Measurements from ENCODE around the gene CTTN.

Gene CTTN

DNA sequence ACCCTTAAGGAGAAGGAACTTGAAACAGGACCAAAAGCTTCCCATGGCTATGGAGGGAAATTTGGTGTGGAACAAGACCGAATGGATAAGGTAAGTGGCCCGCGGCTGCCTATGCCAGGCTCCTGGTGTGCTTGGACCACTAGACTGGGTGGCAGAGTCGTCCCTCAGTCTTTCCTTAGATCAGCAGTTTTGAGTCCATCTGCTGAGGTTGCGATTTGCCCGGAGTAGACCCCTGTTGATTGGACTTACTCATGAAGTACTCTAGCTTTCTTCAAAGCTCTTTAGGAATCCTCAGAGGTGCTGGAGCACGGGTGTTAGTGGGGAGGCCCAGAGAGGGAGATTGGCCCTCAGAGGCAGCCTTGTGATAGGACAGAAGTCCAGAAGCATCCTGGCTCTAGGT is 11.5 kb downstream of the CTTN start:
- no peak for DNase-seq (ENCODE audit: low read depth)

DNA sequence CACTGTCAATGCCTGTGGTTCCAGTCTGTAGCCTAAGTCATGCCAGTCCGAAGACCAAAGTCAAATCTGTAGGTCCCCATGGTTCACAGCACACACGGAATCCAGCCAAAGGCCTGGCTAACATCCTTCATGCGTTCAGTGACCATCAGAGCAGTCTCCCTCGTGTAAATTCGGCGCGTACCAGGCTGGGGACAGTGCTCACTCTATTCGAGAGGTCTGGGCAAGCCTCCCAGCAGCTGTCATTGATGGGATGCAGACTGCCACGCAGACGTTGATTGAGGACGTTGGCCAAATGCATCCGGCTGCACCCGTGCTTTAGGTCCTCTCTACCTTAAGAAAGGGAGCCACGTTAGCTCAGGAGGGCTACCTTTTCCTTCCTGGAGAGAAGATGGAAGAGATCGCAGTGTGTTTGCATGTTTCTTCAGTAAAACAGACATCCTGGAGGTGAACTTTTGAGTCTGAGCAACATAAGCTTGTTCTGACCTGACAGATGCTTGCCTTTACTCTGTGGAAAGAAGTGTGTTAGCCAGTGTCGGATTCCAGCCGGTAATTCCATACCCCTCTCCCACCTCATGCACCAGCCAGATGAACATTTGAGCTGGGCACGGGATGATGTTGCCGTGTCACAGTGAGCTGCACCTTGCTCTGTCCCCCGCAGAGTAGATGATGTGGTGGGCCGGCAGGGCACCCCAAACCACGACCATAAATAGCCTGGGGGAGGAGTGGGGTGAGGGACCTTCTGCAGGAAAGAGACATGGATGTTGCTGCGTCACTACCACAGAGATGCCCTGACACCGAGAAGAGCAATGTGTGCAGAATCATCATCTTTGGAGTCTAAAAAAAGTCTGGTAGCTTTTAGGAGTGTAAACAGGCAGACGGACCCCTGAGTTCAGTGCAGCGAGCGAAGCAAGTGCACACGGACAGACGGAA is 12.2 kb downstream of the CTTN start:
- no peak for DNase-seq (ENCODE audit: low read depth)

DNA sequence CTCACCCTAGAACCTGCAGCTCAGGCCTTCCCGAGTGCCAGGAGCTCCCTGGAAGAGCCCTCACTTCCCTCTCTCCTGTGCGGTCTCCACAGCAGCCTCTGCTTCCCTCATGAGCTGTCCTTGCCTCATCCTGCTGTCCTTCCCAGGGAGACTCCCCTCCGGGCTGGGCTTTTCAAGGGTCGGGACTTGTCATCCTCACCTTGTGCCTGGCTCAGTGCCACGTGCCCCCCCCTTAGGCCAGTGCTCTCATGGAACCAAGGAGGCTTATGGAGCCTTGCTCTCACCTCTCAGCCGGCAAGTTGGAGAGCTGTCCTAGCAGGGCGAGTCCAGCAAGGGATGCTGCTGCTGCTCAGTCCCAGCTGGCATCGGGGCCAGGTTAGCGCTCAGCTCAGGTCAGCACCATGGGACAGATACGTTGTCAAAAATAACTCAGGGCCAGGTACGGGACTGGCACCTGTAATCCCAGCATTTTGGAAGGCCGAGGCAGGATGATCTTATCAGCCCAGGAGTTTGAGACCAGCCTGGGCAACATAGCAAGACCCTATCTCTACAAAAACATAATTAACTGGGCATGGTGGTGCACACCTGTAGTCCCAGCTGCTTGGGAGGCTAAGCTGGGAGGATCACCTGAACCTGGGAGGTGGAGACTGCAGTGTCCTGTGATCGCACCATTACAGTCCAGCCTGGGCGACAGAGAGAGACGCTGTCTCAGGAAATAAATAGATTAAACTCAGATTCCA is 13.6 kb downstream of the CTTN start:
- DNase-seq (ENCODE audit: low read depth) = no peak

DNA sequence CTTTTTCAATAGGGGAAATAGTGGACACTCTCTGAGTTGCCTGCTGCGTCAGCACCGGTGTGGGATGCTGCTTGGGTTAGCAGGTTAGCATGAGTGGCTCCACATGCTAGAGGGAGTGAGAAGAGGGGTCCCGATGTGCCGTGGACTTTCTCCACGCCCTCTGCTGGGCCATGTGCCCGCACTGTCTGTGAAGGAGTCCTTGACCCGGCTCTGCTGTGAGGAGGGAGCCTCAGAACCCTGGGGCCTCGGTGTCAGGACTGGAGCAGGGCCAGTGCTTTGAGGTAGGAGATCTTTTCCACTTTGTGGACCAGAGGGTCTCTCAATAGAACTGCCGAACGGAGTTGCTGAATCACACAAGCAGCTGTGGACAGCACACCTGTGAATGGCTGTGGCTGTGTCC is 14.8 kb downstream of the CTTN start:
- DNase-seq (ENCODE audit: low read depth) = no peak

DNA sequence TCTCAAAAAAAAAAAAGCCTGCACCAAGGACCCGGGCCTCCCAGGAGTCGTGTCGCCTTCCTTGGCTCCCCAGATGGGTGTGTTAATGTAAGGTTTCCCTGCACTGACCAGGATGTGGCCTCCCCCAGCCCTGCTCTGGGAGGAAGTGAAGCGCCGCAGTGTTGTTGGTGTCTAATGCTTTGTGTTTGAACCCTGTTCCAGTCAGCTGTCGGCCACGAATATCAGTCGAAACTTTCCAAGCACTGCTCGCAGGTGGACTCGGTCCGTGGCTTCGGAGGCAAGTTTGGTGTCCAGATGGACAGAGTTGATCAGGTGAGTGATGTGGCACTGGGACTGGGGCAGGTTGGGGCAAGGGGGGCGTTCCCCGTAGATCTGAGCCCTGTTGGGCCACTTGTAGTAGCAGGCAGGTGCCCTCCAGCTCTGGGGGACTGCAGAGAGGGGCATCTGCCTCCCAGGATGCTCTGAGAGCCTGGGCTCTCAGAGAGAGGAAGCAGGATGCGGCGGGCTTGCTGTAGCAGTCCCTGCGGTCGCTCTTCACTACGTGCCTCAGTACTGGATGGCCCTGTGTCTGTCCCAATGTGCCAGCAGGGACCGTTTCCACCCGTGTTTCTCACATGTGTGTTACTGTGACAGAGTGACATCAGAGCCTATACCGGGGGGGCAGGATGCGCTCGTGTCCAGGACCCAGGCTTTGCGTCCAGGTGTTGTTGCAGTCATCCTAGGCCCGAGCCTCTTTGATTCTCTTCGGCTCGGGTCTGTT is 16.2 kb downstream of the CTTN start:
- DNase-seq (ENCODE audit: low read depth) = no peak

DNA sequence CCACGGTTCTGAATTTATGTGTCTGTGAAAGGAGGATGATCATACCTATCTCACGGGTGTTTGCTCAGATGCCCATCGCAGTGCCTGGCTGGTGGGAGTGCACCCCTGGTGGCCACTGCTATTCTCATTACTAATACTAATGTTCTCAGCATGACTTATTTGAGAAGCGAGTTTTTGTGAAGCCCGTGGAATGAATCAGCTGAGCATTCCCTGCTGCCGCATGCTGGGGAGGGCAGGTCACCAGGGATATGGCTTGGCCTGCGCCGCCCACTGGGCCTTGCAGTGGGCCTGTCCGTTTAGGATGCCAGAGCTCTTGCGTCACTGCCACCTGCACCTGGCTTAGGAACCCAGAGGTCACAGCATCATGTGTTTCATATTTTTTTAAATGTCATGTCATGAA is 16.9 kb downstream of the CTTN start:
- no peak for DNase-seq (ENCODE audit: low read depth)

DNA sequence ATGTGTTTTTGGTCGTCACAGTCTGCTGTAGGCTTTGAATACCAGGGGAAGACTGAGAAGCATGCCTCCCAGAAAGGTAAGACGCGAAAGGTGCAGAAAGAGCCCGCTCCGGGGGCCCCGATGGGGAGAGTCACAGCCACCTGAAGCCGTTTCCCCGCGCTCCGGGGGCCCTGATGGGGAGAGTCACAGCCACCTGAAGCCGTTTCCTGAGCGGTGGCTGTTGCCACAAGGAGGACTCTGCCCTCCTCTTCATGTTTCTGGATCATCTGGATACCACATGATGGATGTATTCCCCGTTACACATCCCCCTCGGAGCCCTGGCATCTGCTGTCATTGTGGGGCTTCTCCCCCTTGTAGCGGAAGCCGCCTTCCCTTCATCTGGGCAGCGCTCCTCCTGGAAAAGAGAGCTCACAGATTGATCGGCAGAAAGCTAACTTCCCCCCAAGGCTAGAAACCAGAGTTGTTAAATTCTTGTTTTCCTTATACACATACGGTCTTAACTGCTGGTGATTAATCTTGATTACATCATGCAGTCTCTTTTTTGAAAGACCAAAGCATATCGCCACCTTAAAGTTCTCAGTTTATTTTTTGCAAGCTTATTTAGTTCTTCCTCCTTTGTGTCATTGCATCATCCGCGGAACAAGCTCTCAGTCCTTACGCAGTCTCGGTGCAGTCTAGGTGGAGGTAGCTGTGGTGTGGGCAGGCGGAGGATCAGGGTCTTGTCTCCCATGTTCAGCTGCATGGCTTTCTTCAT is 17.5 kb downstream of the CTTN start:
- no peak for DNase-seq (ENCODE audit: low read depth)

DNA sequence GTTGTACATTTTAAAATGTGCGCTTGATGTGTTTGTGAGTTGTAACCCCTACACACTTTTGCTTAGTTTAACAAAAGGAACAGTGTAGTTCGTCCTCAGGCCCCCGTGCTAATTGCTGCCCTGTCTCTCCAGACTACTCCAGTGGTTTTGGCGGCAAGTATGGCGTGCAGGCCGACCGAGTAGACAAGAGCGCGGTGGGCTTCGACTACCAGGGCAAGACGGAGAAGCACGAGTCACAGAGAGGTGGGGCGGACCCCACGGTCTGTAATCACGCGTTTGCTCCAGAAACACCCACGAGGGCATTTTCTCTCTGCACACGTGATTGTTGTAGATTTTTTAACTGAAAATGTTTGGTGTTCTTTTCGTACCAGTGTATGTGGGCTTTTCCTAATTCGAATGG is 18.6 kb downstream of the CTTN start:
- no peak for DNase-seq (ENCODE audit: low read depth)

DNA sequence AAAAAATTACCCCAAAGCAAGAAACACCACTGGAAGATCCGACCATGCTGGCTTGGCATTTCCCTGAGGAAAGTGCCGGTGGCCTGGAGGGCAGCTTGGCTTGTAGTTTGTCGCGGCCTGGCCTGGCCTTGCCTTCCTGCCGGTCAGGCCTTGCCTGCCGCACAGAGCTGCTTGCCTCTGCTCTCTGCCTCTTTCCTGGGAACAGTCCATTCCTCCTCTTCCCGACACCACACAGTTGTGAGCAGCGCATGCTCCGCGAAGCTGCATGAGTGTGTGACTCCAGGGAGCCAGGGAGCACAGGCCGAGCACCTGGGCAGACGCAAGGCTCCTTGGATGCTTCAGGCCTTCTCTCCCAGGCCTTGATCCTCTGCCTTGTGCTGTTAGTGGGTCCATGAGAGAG is 19.8 kb downstream of the CTTN start:
- DNase-seq (ENCODE audit: low read depth) = no peak

DNA sequence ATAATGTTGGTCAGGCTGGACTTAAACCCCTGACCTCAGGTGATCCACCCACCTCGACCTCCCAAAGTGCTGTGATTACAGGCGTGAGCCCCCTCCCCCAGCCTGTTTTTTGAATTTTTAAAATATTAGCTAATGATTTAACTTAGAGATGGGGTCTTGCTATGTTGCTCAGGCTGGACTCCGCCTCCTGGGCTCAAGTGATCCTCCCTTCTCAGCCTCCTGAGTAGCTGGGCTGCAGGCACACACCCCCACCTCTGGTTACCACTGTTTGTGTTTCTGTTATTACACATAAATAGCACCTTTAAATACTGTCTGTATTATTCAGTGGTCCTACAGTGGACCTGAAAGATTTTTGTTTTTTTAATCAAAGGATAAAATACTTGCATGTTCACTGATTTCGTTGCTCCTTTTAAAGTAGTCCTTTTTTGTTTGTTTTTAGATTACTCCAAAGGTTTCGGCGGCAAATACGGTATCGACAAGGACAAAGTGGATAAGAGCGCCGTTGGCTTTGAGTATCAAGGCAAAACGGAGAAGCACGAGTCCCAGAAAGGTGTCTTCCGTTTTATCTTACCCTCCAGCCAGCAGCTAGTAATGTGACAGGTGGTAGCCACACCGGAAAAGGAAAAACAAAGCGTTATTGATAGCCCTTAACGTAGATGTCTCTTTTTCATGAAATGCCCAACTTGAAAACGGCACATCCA is 21.1 kb downstream of the CTTN start:
- no peak for DNase-seq (ENCODE audit: low read depth)

DNA sequence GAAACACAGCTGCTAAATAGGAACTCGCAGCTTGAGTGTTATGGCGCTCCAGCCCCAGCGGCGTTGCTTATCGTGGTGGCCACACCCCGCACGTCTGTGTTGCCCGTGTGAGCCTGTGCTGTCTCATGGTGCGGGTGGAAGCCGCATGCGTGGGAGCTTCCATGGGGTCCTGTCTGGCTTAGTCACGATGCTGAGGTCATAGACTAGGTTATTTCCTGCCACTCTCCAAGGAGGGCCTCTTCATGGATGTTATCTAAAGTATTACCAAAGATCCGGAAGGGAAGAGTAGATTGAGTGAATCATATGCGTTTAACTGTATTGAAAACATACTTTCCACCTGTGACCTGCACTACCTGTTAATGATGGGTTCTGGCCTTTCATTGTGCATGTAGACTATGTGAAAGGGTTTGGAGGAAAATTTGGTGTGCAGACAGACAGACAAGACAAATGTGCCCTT is 21.7 kb downstream of the CTTN start:
- no peak for DNase-seq (ENCODE audit: low read depth)

DNA sequence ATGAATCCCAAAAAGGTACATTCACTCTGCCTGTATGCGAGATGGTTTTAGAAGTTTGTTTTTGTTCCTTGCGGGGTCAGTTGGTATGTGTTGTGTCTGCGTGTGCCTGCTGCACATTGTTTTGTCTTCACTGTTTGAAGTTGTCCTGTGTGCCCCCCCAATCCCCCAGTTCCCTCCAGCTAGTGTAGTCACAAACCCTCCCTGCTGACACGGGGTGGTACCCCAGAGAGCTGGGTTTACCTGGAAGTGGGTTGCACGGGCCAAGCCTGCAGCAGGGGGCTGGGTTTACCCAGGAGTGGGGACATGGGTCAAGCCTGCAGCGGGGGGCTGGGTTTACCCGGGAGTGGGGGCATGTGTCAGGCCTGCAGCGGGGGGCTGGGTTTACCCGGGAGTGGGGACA is 22.2 kb downstream of the CTTN start:
- DNase-seq (ENCODE audit: low read depth) = no peak

DNA sequence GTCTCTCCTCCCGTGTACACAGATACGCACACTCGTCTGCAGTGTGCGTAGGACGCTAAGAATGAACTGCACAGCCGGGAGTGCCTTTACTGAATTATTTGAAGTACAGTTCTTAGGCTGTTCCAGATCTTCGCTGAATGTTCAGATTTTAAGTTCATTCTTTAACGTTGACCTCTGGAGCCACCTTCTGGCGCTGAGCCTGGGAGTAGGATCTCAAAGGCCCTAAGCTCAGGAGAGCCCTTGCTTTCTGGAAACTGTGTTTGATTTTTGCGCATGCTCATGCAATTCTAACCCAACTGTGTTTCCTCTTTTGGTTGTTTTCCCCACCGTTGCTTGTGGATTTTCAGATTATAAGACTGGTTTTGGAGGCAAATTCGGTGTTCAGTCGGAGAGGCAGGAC is 22.8 kb downstream of the CTTN start:
- no peak for DNase-seq (ENCODE audit: low read depth)

DNA sequence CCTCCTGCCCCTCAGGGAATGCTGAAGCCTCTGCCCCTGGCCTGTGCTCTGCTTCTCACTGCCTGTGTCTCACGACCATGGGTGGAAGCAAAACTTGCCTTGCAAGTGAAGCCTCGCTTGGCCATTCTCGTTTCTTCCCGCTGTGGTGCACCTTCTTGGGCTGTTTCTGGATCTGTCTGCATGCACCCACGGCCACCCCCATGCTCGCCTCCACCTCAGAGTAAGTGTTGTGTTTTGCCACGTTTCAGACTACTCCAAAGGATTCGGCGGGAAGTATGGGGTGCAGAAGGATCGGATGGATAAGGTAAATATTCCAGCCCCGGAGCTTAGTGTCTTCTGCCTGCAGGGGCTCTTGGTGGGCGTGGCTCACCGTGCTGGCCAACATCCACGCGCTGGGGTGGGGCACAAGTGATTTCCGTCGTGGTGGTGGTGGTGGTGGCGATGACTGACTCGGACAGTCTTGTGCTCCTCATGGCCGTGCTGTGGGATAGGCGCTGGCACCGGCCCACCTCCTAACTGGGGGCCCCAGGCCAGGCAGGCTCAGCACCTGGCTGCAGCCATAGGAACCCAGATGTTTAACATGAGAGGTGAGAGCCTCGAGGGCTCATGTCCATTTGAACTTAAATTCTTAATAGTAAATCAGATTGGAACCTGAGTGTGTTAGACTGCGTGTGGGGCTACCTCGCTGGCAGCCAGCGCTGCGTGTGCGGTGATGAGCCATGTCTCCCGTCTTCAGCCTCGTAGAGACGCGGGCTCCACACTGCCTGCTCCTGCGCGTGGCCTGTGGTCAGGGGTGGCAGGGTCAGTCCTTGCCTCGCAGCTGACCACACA is 24.6 kb downstream of the CTTN start:
- no peak for DNase-seq (ENCODE audit: low read depth)

DNA sequence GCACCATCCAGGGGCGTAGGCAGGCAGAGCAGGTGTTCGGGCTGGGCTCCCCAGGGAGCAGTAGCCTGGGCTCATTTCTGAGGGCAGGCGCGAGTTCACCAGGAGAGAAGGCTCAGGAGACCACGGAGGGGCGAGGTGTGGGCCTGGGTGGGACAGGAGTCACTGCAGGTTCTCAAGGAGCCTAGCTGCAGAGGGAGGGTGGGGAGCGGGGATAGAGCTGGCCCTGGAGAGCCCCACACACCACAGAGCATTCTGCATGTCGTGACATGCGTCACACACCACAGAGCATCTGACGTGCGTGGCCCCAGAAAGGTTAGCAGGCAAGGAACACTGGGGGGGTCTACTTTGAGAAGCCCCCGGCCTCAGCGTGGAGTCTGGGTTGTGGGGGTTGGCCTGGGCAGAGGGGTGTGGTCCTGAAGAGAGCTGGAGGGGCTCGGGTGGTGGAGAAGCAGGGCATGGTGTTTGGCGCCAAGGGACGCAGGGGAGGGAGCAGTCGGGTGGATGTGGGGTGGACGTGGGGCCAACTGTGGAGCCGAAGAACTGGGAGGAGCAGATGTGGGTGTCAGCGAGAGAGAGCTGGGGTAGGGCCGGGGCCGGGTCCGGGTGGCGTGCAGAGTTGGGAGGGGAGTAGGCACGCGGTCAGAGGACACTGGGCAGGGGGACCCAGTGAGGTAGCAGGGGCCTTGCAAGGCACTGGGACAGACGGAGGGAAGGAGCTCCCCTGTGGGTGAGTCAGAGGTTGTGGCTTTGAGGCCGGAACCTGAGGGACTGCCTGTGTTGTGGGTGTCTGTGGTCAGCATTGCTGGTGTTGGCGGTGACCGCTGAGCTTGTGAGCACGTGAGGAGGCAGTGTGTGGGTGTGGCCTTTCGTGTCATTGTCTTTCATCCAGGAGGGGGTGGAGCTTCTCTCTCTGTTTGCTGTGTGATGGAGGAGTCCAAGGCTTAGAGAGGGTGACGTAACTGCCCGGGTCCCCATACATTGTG is 25.5 kb downstream of the CTTN start:
- DNase-seq (ENCODE audit: low read depth) = no peak

DNA sequence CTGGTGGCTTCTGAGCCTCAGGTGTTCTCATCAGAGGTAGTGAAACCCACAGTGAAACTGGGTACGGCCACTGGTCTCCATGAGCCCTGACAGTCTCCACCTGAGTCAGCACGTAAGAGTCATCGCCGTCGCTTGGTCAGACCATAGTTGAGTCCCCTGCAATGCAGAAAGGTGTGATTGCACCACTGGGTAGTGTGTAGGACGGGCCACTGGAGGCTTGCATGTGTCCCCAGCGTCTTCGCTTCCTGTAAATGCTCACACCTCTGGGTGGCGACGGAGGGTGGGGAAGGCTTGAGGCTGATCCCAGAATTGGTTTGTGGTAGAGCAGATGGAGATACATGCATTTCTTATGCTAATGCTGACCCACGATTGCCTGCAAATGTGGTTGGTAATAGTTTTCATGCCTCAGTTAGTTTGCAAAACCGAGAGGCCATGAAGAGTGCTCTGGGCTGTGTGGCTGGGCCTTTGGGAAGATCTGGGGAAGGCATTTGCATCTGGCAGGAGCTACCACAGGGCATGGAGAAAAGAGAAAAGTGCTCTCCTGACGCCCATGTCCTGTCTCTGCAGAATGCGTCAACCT is 26.5 kb downstream of the CTTN start:
- no peak for DNase-seq (ENCODE audit: low read depth)

DNA sequence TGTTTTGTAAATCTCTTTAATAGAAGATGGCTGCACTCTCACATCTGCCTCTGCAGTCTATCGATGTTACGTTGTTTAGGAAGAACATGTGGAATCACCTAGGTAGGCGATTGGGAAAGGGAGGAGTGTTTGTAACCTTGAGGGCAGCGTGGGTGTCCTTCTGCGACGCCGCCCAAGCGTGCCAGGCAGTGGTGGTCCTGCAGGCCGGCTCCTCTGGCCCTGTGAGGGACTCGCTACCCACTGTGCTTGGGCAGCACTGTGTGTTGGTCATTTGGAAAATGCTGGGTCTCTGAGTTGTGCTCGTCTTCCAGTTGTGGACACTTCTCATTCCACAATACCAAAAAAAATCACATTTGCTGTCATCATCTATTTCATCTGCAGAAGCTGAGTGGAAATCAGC is 29.1 kb downstream of the CTTN start:
- no peak for DNase-seq (ENCODE audit: low read depth)

DNA sequence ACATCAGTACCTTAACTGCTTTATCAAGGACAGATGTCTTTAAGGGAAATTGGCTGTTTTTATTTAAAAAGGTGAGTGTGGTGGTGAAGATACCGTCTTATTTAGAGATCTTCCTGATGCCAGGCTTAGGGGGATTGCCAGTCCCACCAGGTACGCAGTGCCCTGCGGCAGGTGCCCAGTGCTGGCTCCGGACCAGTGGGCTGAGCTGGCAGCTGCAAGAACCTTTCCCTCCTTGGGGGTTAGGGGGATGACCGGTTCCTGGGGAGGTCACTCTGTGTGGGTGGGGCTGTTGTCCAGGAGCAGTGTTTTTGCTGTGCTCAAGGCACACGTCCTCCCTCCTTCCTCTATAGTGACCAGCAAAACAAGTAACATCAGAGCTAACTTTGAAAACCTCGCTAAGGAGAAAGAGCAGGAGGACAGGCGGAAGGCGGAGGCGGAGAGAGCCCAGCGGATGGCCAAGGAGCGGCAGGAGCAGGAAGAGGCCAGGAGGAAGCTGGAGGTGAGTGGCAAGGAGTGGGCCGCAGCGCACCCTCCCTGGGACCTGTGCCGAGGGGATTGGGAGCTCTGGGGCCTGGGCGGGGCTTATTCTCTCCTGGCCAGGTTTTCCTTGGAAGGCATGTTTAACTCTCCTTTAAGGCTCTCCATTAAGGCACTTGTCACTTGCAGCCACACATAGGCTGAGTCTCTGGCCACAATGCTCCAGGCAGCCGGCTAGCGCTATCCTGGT is 30.5 kb downstream of the CTTN start:
- no peak for DNase-seq (ENCODE audit: low read depth)
